SJCRH30 (cell line): ENCODE results near the gene EFNB2. TPM values are rescaled to one million over a fixed set of nuclear protein-coding genes. Genes with fewer than 3 reads are reported as not detected.

Experiments
- DNase-seq, 2 experiments: peaks; one replicate each; pipeline ENCODE4 v3.0.0-alpha.2; 2015 to 2020
- H3K27ac ChIP-seq: fragments of 250-450 bp; sonication (Bioruptor Pico); 2 replicates; pipeline ENCODE4 v1.5.1; 2020; ENCODE audit warnings: mild to moderate bottlenecking, moderate library complexity
- H3K27me3 ChIP-seq: fragments of 250-450 bp; sonication (Bioruptor Pico); 2 replicates; pipeline ENCODE4 v1.5.1; 2020; ENCODE audit warnings: mild to moderate bottlenecking, moderate library complexity
- H3K36me3 ChIP-seq: fragments of 250-450 bp; sonication (Bioruptor Pico); 2 replicates; pipeline ENCODE4 v1.5.1; 2020; ENCODE audit warnings: mild to moderate bottlenecking, moderate library complexity
- H3K4me1 ChIP-seq: fragments of 250-450 bp; sonication (Bioruptor Pico); 2 replicates; pipeline ENCODE4 v1.5.1; 2020; ENCODE audit warnings: mild to moderate bottlenecking, moderate library complexity
- H3K4me3 ChIP-seq: fragments of 250-450 bp; sonication (Bioruptor Pico); 2 replicates; pipeline ENCODE4 v1.5.1; 2020; ENCODE audit warnings: mild to moderate bottlenecking, moderate library complexity
- H3K9me3 ChIP-seq: fragments of 250-450 bp; sonication (Bioruptor Pico); replicated peaks from 2 replicates; pipeline ENCODE4 v1.5.1; 2020; ENCODE audit warnings: mild to moderate bottlenecking, moderate library complexity
- total RNA-seq: library from RNA; depleted of rRNA; stranded (reverse); fragments of >200 nt; shearing (Covaris generic); gene quantifications from 2 replicates; pipeline ENCODE4 v1.2.3, GENCODE V29; 2014; rRNA removed

EFNB2 gene
- 18.0 and 19.0 TPM in 2 replicates for total RNA-seq

GRCh38 chr13:106535552-106536243 lies at the start of gene EFNB2:
TSS of gene EFNB2 (minus strand) at chr13:106535662. CDS start at chr13:106534964, 698 bp downstream.
- H3K4me3 ChIP-seq = peak within 1 kb of the TSS; percentile 78
- H3K27ac ChIP-seq = peak within 1 kb of the TSS; percentile 34
- peak; percentile 87 to 90 for DNase-seq
- H3K9me3 ChIP-seq = no peaks in the 10 kb centered on the region
- peaks cover 5% of the 10 kb centered on the region for H3K36me3 ChIP-seq
- H3K4me1 ChIP-seq = peaks cover 7% of the 10 kb centered on the region; the same call in 1 of the 2 replicates
- no peaks in the 10 kb centered on the region for H3K27me3 ChIP-seq

GRCh38 chr13:106581225-106581624 lies 45.8 kb upstream of the EFNB2 start:
- no peaks in the 10 kb centered on the region for H3K27me3 ChIP-seq
- DNase-seq = no peak
- peak overlapping the region; percentile 38; the same call in 1 of the 2 replicates for H3K27ac ChIP-seq
- H3K4me1 ChIP-seq = peaks cover 11% of the 10 kb centered on the region; the same call in 1 of the 2 replicates
- no peaks in the 10 kb centered on the region for H3K9me3 ChIP-seq
- no peak overlapping the region for H3K4me3 ChIP-seq
- no peaks in the 10 kb centered on the region for H3K36me3 ChIP-seq

GRCh38 chr13:106575896-106576295 lies 40.4 kb upstream of the EFNB2 start:
- no peak for DNase-seq
- H3K36me3 ChIP-seq = no peaks in the 10 kb centered on the region
- H3K27me3 ChIP-seq = no peaks in the 10 kb centered on the region
- peaks cover 13% of the 10 kb centered on the region; the same call in 1 of the 2 replicates for H3K4me1 ChIP-seq
- no peak overlapping the region for H3K4me3 ChIP-seq
- no peak overlapping the region for H3K27ac ChIP-seq
- no peaks in the 10 kb centered on the region for H3K9me3 ChIP-seq

- Histone ChIP-seq H3K27me3 (no peaks in the 10 kb centered on the region), H3K4me3 (no peak overlapping the region), H3K9me3 (0 out of 2 replicates have a peak, but pooled peaks cover under 1% of the 10 kb centered on the region), H3K36me3 (no peaks in the 10 kb centered on the region), H3K27ac (no peak overlapping the region), H3K4me1 (0 out of 2 replicates have a peak, but pooled peaks cover 4% of the 10 kb centered on the region)
- no peak for DNase-seq
These were observed 38.4 kb upstream of the EFNB2 start for GRCh38 chr13:106573868-106574267.

GRCh38 chr13:106573284-106573846 lies 37.9 kb upstream of the EFNB2 start:
- 0 out of 2 replicates have a peak, but pooled peaks cover 4% of the 10 kb centered on the region for H3K9me3 ChIP-seq
- no peaks in the 10 kb centered on the region for H3K27me3 ChIP-seq
- H3K4me3 ChIP-seq = no peak overlapping the region
- H3K36me3 ChIP-seq = no peaks in the 10 kb centered on the region
- H3K4me1 ChIP-seq = 0 out of 2 replicates have a peak, but pooled peaks cover 4% of the 10 kb centered on the region
- DNase-seq = no peak
- H3K27ac ChIP-seq = no peak overlapping the region

- 0 out of 2 replicates have a peak, but pooled peaks cover 4% of the 10 kb centered on the region for H3K9me3 ChIP-seq
- H3K4me3 ChIP-seq = no peak overlapping the region
- H3K36me3 ChIP-seq = no peaks in the 10 kb centered on the region
- no peak for DNase-seq
- no peaks in the 10 kb centered on the region for H3K27me3 ChIP-seq
- H3K27ac ChIP-seq = no peak overlapping the region
- H3K4me1 ChIP-seq = peaks cover 10% of the 10 kb centered on the region
These were observed 34.9 kb upstream of the EFNB2 start for GRCh38 chr13:106570299-106570852.

GRCh38 chr13:106569233-106570095 lies 34.0 kb upstream of the EFNB2 start:
- no peak overlapping the region for H3K4me3 ChIP-seq

GRCh38 chr13:106568299-106569003 lies 33.0 kb upstream of the EFNB2 start:
- H3K9me3 ChIP-seq = 0 out of 2 replicates have a peak, but pooled peaks cover 4% of the 10 kb centered on the region
- 0 out of 2 replicates have a peak, but pooled peaks cover 5% of the 10 kb centered on the region for H3K36me3 ChIP-seq
- H3K27me3 ChIP-seq = no peaks in the 10 kb centered on the region
- DNase-seq = peak in 1 of 2 experiments; percentile 15
- peaks cover 14% of the 10 kb centered on the region for H3K4me1 ChIP-seq
- peak overlapping the region; percentile 92; the same call in 1 of the 2 replicates for H3K27ac ChIP-seq
- H3K4me3 ChIP-seq = peak overlapping the region; percentile 84

More at GRCh38 chr13:106569233-106570095, 34.0 kb upstream of the EFNB2 start:
- Histone ChIP-seq H3K4me1 (peaks cover 12% of the 10 kb centered on the region), H3K9me3 (0 out of 2 replicates have a peak, but pooled peaks cover 4% of the 10 kb centered on the region), H3K27ac (no peak overlapping the region), H3K36me3 (no peaks in the 10 kb centered on the region), H3K27me3 (no peaks in the 10 kb centered on the region)
- no peak for DNase-seq

GRCh38 chr13:106567474-106568298 lies 32.2 kb upstream of the EFNB2 start, which contains the start of gene ARGLU1:
TSS of gene ARGLU1 (minus strand) at chr13:106568137. CDS start at chr13:106567919, 218 bp downstream.
- Histone ChIP-seq H3K27ac (peak within 1 kb of the TSS; percentile 92), H3K27me3 (no peaks in the 10 kb centered on the region), H3K4me3 (peak within 1 kb of the TSS; percentile 84), H3K9me3 (0 out of 2 replicates have a peak, but pooled peaks cover 4% of the 10 kb centered on the region), H3K4me1 (peaks cover 14% of the 10 kb centered on the region), H3K36me3 (0 out of 2 replicates have a peak, but pooled peaks cover 5% of the 10 kb centered on the region)
- peak; percentile 88 to 91 for DNase-seq

- H3K4me1 ChIP-seq = peaks cover 10% of the 10 kb centered on the region
- 0 out of 2 replicates have a peak, but pooled peaks cover 8% of the 10 kb centered on the region for H3K36me3 ChIP-seq
- H3K9me3 ChIP-seq = 0 out of 2 replicates have a peak, but pooled peaks cover 4% of the 10 kb centered on the region
- no peaks in the 10 kb centered on the region for H3K27me3 ChIP-seq
- H3K27ac ChIP-seq = peak overlapping the region; percentile 92
- peak; percentile 63 to 67 for DNase-seq
- peak overlapping the region; percentile 84 for H3K4me3 ChIP-seq
These were observed 31.4 kb upstream of the EFNB2 start for GRCh38 chr13:106566641-106567473.

GRCh38 chr13:106565127-106565775 lies 29.8 kb upstream of the EFNB2 start:
- Histone ChIP-seq H3K27me3 (no peaks in the 10 kb centered on the region), H3K4me3 (no peak overlapping the region; the same call in 1 of the 2 replicates), H3K9me3 (0 out of 2 replicates have a peak, but pooled peaks cover 4% of the 10 kb centered on the region), H3K27ac (no peak overlapping the region), H3K36me3 (peaks cover 13% of the 10 kb centered on the region; the same call in 1 of the 2 replicates), H3K4me1 (peaks cover 10% of the 10 kb centered on the region)
- DNase-seq = no peak

- H3K27me3 ChIP-seq = no peaks in the 10 kb centered on the region
- DNase-seq = no peak
These were observed 26.8 kb upstream of the EFNB2 start for GRCh38 chr13:106562301-106562700.

More at GRCh38 chr13:106562301-106562700, 26.8 kb upstream of the EFNB2 start:
- Histone ChIP-seq H3K9me3 (no peaks in the 10 kb centered on the region), H3K27ac (no peak overlapping the region), H3K4me1 (peaks cover 10% of the 10 kb centered on the region), H3K4me3 (no peak overlapping the region), H3K36me3 (peaks cover 42% of the 10 kb centered on the region)
